ENCODE data around the gene ACSL1.

GRCh38 chr4:184806711-184807110 lies 19.1 kb downstream of the ACSL1 start:
- TF ChIP-seq CTCF (IDR thresholded peaks at IDR 0.05; ENCODE audit: insufficient read depth, low read length, poor library complexity, severe bottlenecking) = no peak
- TF ChIP-seq EZH2phosphoT487 (conservative IDR thresholded peaks at IDR 0.05; ENCODE audit: low read length) = no peak

Measured in SU-DHL-6 (cell line).